MCF 10A (cell line): ENCODE data around the gene EMX1. TPM values are rescaled to one million over a fixed set of nuclear protein-coding genes. Genes with fewer than 3 reads are reported as not detected.

Experiments used
- BruUV-seq: library from RNA; stranded (reverse); fragments of 400-500 nt; replicated peaks from 2 replicates; lab custom pipeline; 2021; lab: Mats Ljungman, UMichigan
- CTCF ChIA-PET: fragments of 300-600 bp; sonication (Branson Sonifier 250); formaldehyde crosslinking; extraction: SDS; loops from one replicate; lab custom pipeline; 2021; ENCODE audit warnings: antibody characterized with exemption, inconsistent platforms; lab: Yijun Ruan, JAX
- POLR2A ChIA-PET: fragments of 300-600, 350-650 bp; sonication (Branson Sonifier 250); formaldehyde crosslinking; extraction: SDS; loops from one replicate; lab custom pipeline; 2020; ENCODE audit warnings: antibody characterized with exemption, inconsistent platforms; lab: Yijun Ruan, JAX
- DNase-seq: peaks from one replicate; pipeline ENCODE4 v3.0.0-alpha.2; 2018; ENCODE audit not compliant: unreplicated experiment
- H3K27ac Mint-ChIP-seq: one replicate; pipeline ENCODE4 v1.8.0; 2022; ENCODE audit warnings: mild to moderate bottlenecking, low read depth, mixed read lengths; ENCODE audit not compliant: unreplicated experiment
- H3K27me3 Mint-ChIP-seq: one replicate; pipeline ENCODE4 v1.8.0; 2022; ENCODE audit warnings: mixed read lengths; ENCODE audit not compliant: insufficient read depth, unreplicated experiment
- H3K36me3 Mint-ChIP-seq: one replicate; pipeline ENCODE4 v1.8.0; 2022; ENCODE audit warnings: mild to moderate bottlenecking, moderate library complexity, mixed read lengths; ENCODE audit not compliant: insufficient read depth, unreplicated experiment
- H3K4me1 Mint-ChIP-seq: one replicate; pipeline ENCODE4 v1.8.0; 2022; ENCODE audit warnings: mixed read lengths; ENCODE audit not compliant: insufficient read depth, unreplicated experiment
- H3K4me3 Mint-ChIP-seq: one replicate; pipeline ENCODE4 v1.8.0; 2022; ENCODE audit warnings: mild to moderate bottlenecking, moderate library complexity, mixed read lengths; ENCODE audit not compliant: unreplicated experiment
- H3K9me3 Mint-ChIP-seq: one replicate; pipeline ENCODE4 v1.8.0; 2022; ENCODE audit warnings: mixed read lengths; ENCODE audit not compliant: unreplicated experiment
- CTCF ChIP-seq: fragments of 200-600 bp; IDR thresholded peaks from one replicate; pipeline ENCODE4 v1.8.0; 2022; ENCODE audit warnings: antibody characterized with exemption, mild to moderate bottlenecking; ENCODE audit not compliant: unreplicated experiment
- intact Hi-C: fragments of 100-400 bp; cut with micrococcal nuclease; formaldehyde crosslinking; loops from 2 replicates; pipeline ENCODE4 v1.14.1; 2022
- total RNA-seq: library from RNA; stranded (reverse); gene quantifications from 2 replicates; pipeline ENCODE4 v1.2.3, GENCODE V29; 2022

The EMX1 gene
- total RNA-seq, 1 experiment from 2014 or later, result not detected

- Mint-ChIP-seq H3K27me3 (no peaks in the 10 kb centered on the region), H3K9me3 (no peaks in the 10 kb centered on the region), H3K27ac (no peak overlapping the region), H3K4me3 (no peak overlapping the region), H3K36me3 (peaks cover 9% of the 10 kb centered on the region), H3K4me1 (peaks cover 34% of the 10 kb centered on the region)
- no peak for TF ChIP-seq CTCF
- intact Hi-C loops, result loop anchor here (5.0 kb wide), 1 partner anchor 181 kb away; the partner anchor contains the start of gene SFXN5
- POLR2A ChIA-PET, result no interaction called here
- CTCF ChIA-PET, result interaction anchor here (0.6 to 6.4 kb wide), 16 partner anchors 11 to 370 kb away, joined by 3 to 90 read pairs (median 4); no protein-coding TSS in a partner anchor
- no TSS peak for BruUV-seq
- DNase-seq, result no peak
Measured at GRCh38 chr2:72891091-72891818, 26.1 kb upstream of the EMX1 start.

GRCh38 chr2:72892506-72893173 lies 24.7 kb upstream of the EMX1 start:
- no peaks in the 10 kb centered on the region for H3K27me3 Mint-ChIP-seq
- no peak overlapping the region for H3K4me3 Mint-ChIP-seq
- no TSS peak for BruUV-seq
- H3K36me3 Mint-ChIP-seq, result peaks cover 9% of the 10 kb centered on the region
- peaks cover 28% of the 10 kb centered on the region for H3K4me1 Mint-ChIP-seq
- peak; percentile 71 for DNase-seq
- H3K27ac Mint-ChIP-seq, result no peak overlapping the region
- ChIA-PET POLR2A (interaction anchor here (0.6 to 1.0 kb wide), 3 partner anchors 33 to 271 kb away, joined by 3 to 5 read pairs (median 4); no protein-coding TSS in a partner anchor), CTCF (interaction anchor here (0.5 to 6.4 kb wide), 54 partner anchors 9 to 1696 kb away, joined by 3 to 90 read pairs (median 4); partner anchors contain the start of gene SFXN5)
- H3K9me3 Mint-ChIP-seq, result no peaks in the 10 kb centered on the region
- intact Hi-C loops, result loop anchor here (1.0 to 5.0 kb wide), 5 partner anchors 43 to 285 kb away; partner anchors contain the start of gene SFXN5
- TF ChIP-seq CTCF, result peak; percentile 77

- ChIA-PET POLR2A (no interaction called here), CTCF (interaction anchor here (0.6 to 6.4 kb wide), 28 partner anchors 8 to 1749 kb away, joined by 3 to 90 read pairs (median 4); no protein-coding TSS in a partner anchor)
- H3K36me3 Mint-ChIP-seq, result peaks cover 9% of the 10 kb centered on the region
- peak; percentile 41 for TF ChIP-seq CTCF
- intact Hi-C loops, result loop anchor here (1.0 to 5.0 kb wide), 2 partner anchors 179 to 284 kb away; partner anchors contain the start of gene SFXN5
- no TSS peak for BruUV-seq
- no peaks in the 10 kb centered on the region for H3K9me3 Mint-ChIP-seq
- peak; percentile 40 for DNase-seq
- H3K4me1 Mint-ChIP-seq, result peaks cover 19% of the 10 kb centered on the region
- no peak overlapping the region for H3K27ac Mint-ChIP-seq
- H3K27me3 Mint-ChIP-seq, result no peaks in the 10 kb centered on the region
- H3K4me3 Mint-ChIP-seq, result no peak overlapping the region
Measured at GRCh38 chr2:72893594-72894319, 23.6 kb upstream of the EMX1 start.
